HG02571 (cell line): ENCODE data around the gene SYT13.
"Not testable (repeated sequence)": the region's sequence is repeated elsewhere in the genome, so short reads cannot be mapped to it uniquely, and the experiment has no call there.

Experiments used
- ATAC-seq: cut with Tn5 transposase; IDR thresholded peaks from one replicate; pipeline ENCODE4 v1.9.1; 2021; ENCODE audit warnings: mild to moderate bottlenecking, moderate library complexity; ENCODE audit not compliant: unreplicated experiment

SYT13 gene

GRCh38 chr11:45250035-45250718 lies 36.0 kb downstream of the SYT13 start:
- no peak for ATAC-seq

GRCh38 chr11:45249372-45249771 lies 36.8 kb downstream of the SYT13 start:
- not testable (repeated sequence) for ATAC-seq

- ATAC-seq, result no peak
Measured at GRCh38 chr11:45248501-45249011, 37.6 kb downstream of the SYT13 start.

- no peak for ATAC-seq
Measured at GRCh38 chr11:45247433-45247832, 38.7 kb downstream of the SYT13 start.

- ATAC-seq, result no peak
Measured at GRCh38 chr11:45246241-45246640, 39.9 kb downstream of the SYT13 start.

GRCh38 chr11:45245218-45246045 lies 40.7 kb downstream of the SYT13 start:
- ATAC-seq, result no peak

- no peak for ATAC-seq
Measured at GRCh38 chr11:45243967-45244366, 42.2 kb downstream of the SYT13 start.

GRCh38 chr11:45239733-45240132 lies 46.4 kb downstream of the SYT13 start:
- ATAC-seq, result no peak

- no peak for ATAC-seq
Measured at GRCh38 chr11:45238724-45239123, 47.4 kb downstream of the SYT13 start.

- no peak for ATAC-seq
Measured at GRCh38 chr11:45237711-45238315, 48.3 kb downstream of the SYT13 start.

- no peak for ATAC-seq
Measured at GRCh38 chr11:45234306-45235006, 51.7 kb downstream of the SYT13 start.

- ATAC-seq, result no peak
Measured at GRCh38 chr11:45233804-45234170, 52.4 kb downstream of the SYT13 start.

- no peak for ATAC-seq
Measured at GRCh38 chr11:45233121-45233803, 52.9 kb downstream of the SYT13 start.

- ATAC-seq, result no peak
Measured at GRCh38 chr11:45232341-45233080, 53.6 kb downstream of the SYT13 start.

- ATAC-seq, result no peak
Measured at GRCh38 chr11:45229401-45230020, 56.6 kb downstream of the SYT13 start.

- no peak for ATAC-seq
Measured at GRCh38 chr11:45227836-45228235, 58.3 kb downstream of the SYT13 start.

- no peak for ATAC-seq
Measured at GRCh38 chr11:45226901-45227300, 59.2 kb downstream of the SYT13 start.

- ATAC-seq, result no peak
Measured at GRCh38 chr11:45225961-45226871, 59.9 kb downstream of the SYT13 start.
